Ishikawa (cell line): ENCODE measurements around the gene JMJD8.

Source experiments
- CEBPB ChIP-seq: IDR thresholded peaks from 2 replicates; pipeline ENCODE4 v1.6.1; 2012
- EP300 ChIP-seq: IDR thresholded peaks from 2 replicates; pipeline ENCODE4 v1.6.1; 2012; ENCODE audit warnings: borderline replicate concordance
- RAD21 ChIP-seq: IDR thresholded peaks from 2 replicates; pipeline ENCODE4 v1.6.1; 2012; ENCODE audit warnings: low read depth
- USF1 ChIP-seq: IDR thresholded peaks from 2 replicates; pipeline ENCODE4 v1.6.1; 2012

GRCh38 chr16:677316-678190 is 6.6 kb downstream of the JMJD8 start:
- TF ChIP-seq EP300 (no peak), CEBPB (no peak), USF1 (no peak), RAD21 (no peak)
